WTC11 (cell line): ENCODE measurements around the gene SLC39A3. TPM values are rescaled to one million over a fixed set of nuclear protein-coding genes. Genes with fewer than 3 reads are reported as not detected.

Experiments used
- ATAC-seq: fragments of 200-7000 bp; cut with Tn5 transposase; 2 replicates; pipeline ENCODE4 v1.10.0; 2021; ENCODE audit warnings: mild to moderate bottlenecking, moderate library complexity
- CTCF ChIA-PET: fragments of 300-600 bp; sonication (Branson Sonifier 250); formaldehyde crosslinking; loops from one replicate; lab custom pipeline; 2021; ENCODE audit warnings: antibody characterized with exemption; lab: Charles Lee
- POLR2A ChIA-PET: fragments of 350-600 bp; sonication (Branson Sonifier 250); formaldehyde crosslinking; loops from one replicate; lab custom pipeline; 2021; ENCODE audit warnings: antibody characterized with exemption; lab: Charles Lee
- DNase-seq: peaks from one replicate; pipeline ENCODE4 v3.0.0; 2021; ENCODE audit warnings: low spot score
- H3K27ac Mint-ChIP-seq: 2 replicates; pipeline ENCODE4 v1.8.0; 2021; ENCODE audit warnings: mixed read lengths
- H3K27me3 Mint-ChIP-seq: 2 replicates; pipeline ENCODE4 v1.8.0; 2021; ENCODE audit warnings: low read depth, mild to moderate bottlenecking, moderate library complexity, mixed read lengths
- H3K36me3 Mint-ChIP-seq: 2 replicates; pipeline ENCODE4 v1.8.0; 2021; ENCODE audit warnings: mixed read lengths
- H3K4me1 Mint-ChIP-seq: 2 replicates; pipeline ENCODE4 v1.8.0; 2022; ENCODE audit warnings: mixed read lengths
- H3K4me3 Mint-ChIP-seq: 2 replicates; pipeline ENCODE4 v1.8.0; 2021; ENCODE audit warnings: mild to moderate bottlenecking, moderate library complexity, mixed read lengths
- H3K9me3 Mint-ChIP-seq: 2 replicates; pipeline ENCODE4 v1.8.0; 2021; ENCODE audit warnings: mixed read lengths
- ATF2 ChIP-seq: sonication (generic); formaldehyde crosslinking; IDR thresholded peaks from 2 replicates; pipeline ENCODE4 v1.8.1; 2022; ENCODE audit warnings: low read depth, missing genetic modification reagents, borderline replicate concordance
- CREB1 ChIP-seq: sonication (generic); formaldehyde crosslinking; IDR thresholded peaks from 2 replicates; pipeline ENCODE4 v1.8.0; 2023; ENCODE audit warnings: mild to moderate bottlenecking, missing genetic modification reagents
- E2F1 ChIP-seq: sonication (generic); formaldehyde crosslinking; IDR thresholded peaks from 2 replicates; pipeline ENCODE4 v1.8.0; 2022; ENCODE audit warnings: mild to moderate bottlenecking, missing genetic modification reagents
- FOXJ3 ChIP-seq: sonication (generic); formaldehyde crosslinking; IDR thresholded peaks from 2 replicates; pipeline ENCODE4 v1.9.0; 2021; ENCODE audit warnings: missing genetic modification reagents, mild to moderate bottlenecking, borderline replicate concordance
- FOXK1 ChIP-seq: sonication (generic); formaldehyde crosslinking; IDR thresholded peaks from 2 replicates; pipeline ENCODE4 v1.8.0; 2022; ENCODE audit warnings: mild to moderate bottlenecking, moderate library complexity, missing genetic modification reagents
- KAT7 ChIP-seq: sonication (generic); formaldehyde crosslinking; IDR thresholded peaks from 2 replicates; pipeline ENCODE4 v1.8.1; 2023; ENCODE audit warnings: missing genetic modification reagents, mild to moderate bottlenecking, borderline replicate concordance
- NFATC4 ChIP-seq: fragments of 250-450 bp; sonication (Bioruptor Pico); IDR thresholded peaks from 2 replicates; pipeline ENCODE4 v1.9.0; 2021; ENCODE audit warnings: mild to moderate bottlenecking
- NFE2L1 ChIP-seq: sonication (generic); formaldehyde crosslinking; IDR thresholded peaks from 2 replicates; pipeline ENCODE4 v1.8.1; 2023; ENCODE audit warnings: missing genetic modification reagents
- NFYB ChIP-seq: sonication (generic); formaldehyde crosslinking; conservative IDR thresholded peaks from 2 replicates; pipeline ENCODE4 v1.8.0; 2022; ENCODE audit warnings: low read depth, missing genetic modification reagents
- NR1H2 ChIP-seq: sonication (generic); formaldehyde crosslinking; IDR thresholded peaks from 2 replicates; pipeline ENCODE4 v1.9.0; 2021; ENCODE audit warnings: mild to moderate bottlenecking, moderate library complexity, missing genetic modification reagents
- OVOL2 ChIP-seq: fragments of 250-450 bp; sonication (Bioruptor Pico); IDR thresholded peaks from 2 replicates; pipeline ENCODE4 v1.9.0; 2021; ENCODE audit warnings: mild to moderate bottlenecking, borderline replicate concordance
- PREB ChIP-seq: sonication (generic); formaldehyde crosslinking; IDR thresholded peaks from 2 replicates; pipeline ENCODE4 v1.8.1; 2022; ENCODE audit warnings: mild to moderate bottlenecking, missing genetic modification reagents, moderate library complexity, borderline replicate concordance
- RORB ChIP-seq: fragments of 250-450 bp; sonication (Bioruptor Pico); IDR thresholded peaks from 2 replicates; pipeline ENCODE4 v1.9.0; 2021; ENCODE audit warnings: mild to moderate bottlenecking
- TCF7 ChIP-seq: sonication (generic); formaldehyde crosslinking; IDR thresholded peaks from 2 replicates; pipeline ENCODE4 v1.8.0; 2022; ENCODE audit warnings: mild to moderate bottlenecking, low read depth, missing genetic modification reagents, moderate library complexity
- TEAD1 ChIP-seq: sonication (generic); formaldehyde crosslinking; IDR thresholded peaks from 2 replicates; pipeline ENCODE4 v1.8.0; 2022; ENCODE audit warnings: mild to moderate bottlenecking, missing genetic modification reagents
- ZNF121 ChIP-seq: sonication (generic); formaldehyde crosslinking; IDR thresholded peaks from 2 replicates; pipeline ENCODE4 v1.8.0; 2023; ENCODE audit warnings: missing genetic modification reagents
- ZNF138 ChIP-seq: sonication (generic); formaldehyde crosslinking; conservative IDR thresholded peaks from 2 replicates; pipeline ENCODE4 v1.8.1; 2022; ENCODE audit warnings: mild to moderate bottlenecking, moderate library complexity, missing genetic modification reagents
- ZNF232 ChIP-seq: sonication (generic); formaldehyde crosslinking; IDR thresholded peaks from 2 replicates; pipeline ENCODE4 v1.8.0; 2022; ENCODE audit warnings: mild to moderate bottlenecking, missing genetic modification reagents
- ZNF512 ChIP-seq: sonication (generic); formaldehyde crosslinking; IDR thresholded peaks from 2 replicates; pipeline ENCODE4 v1.8.1; 2022; ENCODE audit warnings: missing genetic modification reagents, borderline replicate concordance
- total RNA-seq: library from RNA; stranded (reverse); gene quantifications from 3 replicates; pipeline ENCODE4 v1.2.3, GENCODE V29; 2021
- TF ChIP-seq, protein P1 (sequence below): sonication (generic); formaldehyde crosslinking; IDR thresholded peaks from 2 replicates; pipeline ENCODE4 v1.8.1; 2022; ENCODE audit warnings: mild to moderate bottlenecking, moderate library complexity, missing genetic modification reagents
- TF ChIP-seq, protein P2 (sequence below): fragments of 250-450 bp; sonication (Bioruptor Pico); conservative IDR thresholded peaks from 2 replicates; pipeline ENCODE4 v1.9.0; 2021; ENCODE audit warnings: mild to moderate bottlenecking

Gene SLC39A3
- total RNA-seq, 1 experiment from 2014 or later, result 38.0 TPM

GRCh38 chr19:2769218-2769617 lies 29.4 kb upstream of the SLC39A3 start:
- DNase-seq (no peak), ATAC-seq (no peak)
- POLR2A ChIA-PET, result no interaction called here
- no peak overlapping the region for H3K4me3 Mint-ChIP-seq
- no peaks in the 10 kb centered on the region for H3K4me1 Mint-ChIP-seq
- no peaks in the 10 kb centered on the region for H3K27me3 Mint-ChIP-seq
- no peak overlapping the region for H3K27ac Mint-ChIP-seq
- peaks cover 7% of the 10 kb centered on the region; the same call in 1 of the 2 replicates for H3K36me3 Mint-ChIP-seq
- TF ChIP-seq FOXJ3 (CRISPR knock-in tag), result no peak
- no peak for TF ChIP-seq RORB (CRISPR knock-in tag)
- no peak for TF ChIP-seq FOXK1
- TF ChIP-seq OVOL2 (CRISPR knock-in tag), result no peak
- no peak for TF ChIP-seq KAT7 (CRISPR knock-in tag)
- TF ChIP-seq NFYB (CRISPR knock-in tag), result no peak
- TF ChIP-seq NR1H2 (CRISPR knock-in tag), result no peak
- no peak for TF ChIP-seq E2F1 (CRISPR knock-in tag)
- TF ChIP-seq NFATC4 (CRISPR knock-in tag), result no peak
- TF ChIP-seq, protein P1, sequence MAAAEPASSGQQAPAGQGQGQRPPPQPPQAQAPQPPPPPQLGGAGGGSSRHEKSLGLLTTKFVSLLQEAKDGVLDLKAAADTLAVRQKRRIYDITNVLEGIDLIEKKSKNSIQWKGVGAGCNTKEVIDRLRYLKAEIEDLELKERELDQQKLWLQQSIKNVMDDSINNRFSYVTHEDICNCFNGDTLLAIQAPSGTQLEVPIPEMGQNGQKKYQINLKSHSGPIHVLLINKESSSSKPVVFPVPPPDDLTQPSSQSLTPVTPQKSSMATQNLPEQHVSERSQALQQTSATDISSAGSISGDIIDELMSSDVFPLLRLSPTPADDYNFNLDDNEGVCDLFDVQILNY, result no peak
- TF ChIP-seq, protein P2, sequence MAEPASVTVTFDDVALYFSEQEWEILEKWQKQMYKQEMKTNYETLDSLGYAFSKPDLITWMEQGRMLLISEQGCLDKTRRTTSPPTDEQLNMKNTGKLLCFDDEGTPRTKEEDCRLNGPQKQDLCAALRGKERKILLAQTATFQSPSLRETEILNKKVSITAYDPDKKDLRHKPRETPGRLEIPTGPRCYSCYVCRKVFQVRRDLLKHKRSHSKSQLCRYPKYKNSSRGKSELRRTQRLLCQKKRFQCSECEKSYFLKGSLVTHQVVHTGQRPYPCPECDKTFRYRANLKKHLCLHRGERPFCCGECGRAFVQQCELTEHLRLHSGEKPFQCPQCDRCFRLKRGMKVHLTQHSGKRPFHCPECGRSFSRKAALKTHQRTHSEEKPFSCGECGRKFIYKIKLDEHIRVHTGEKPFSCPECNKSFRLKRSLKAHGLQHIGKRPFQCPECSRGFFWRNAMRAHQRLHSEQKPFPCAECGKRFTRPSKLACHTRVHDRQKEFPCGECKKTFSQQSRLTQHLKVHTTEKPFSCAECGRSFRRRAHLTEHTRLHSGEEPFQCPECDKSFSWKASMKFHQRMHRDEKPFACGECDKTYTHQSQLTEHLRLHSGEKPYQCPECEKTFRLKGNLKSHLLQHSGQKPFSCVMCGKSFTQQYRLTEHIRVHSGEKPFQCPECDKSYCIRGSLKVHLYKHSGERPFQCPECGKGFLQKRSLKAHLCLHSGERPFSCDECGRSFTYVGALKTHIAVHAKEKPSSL (CRISPR knock-in tag), result no peak
- TF ChIP-seq ZNF512 (CRISPR knock-in tag), result no peak
- no peak for TF ChIP-seq PREB (CRISPR knock-in tag)
- CTCF ChIA-PET, result interaction anchor here (0.5 to 1.0 kb wide), 2 partner anchors 41 to 323 kb away, joined by 3 read pairs; no protein-coding TSS in a partner anchor
- H3K9me3 Mint-ChIP-seq, result no peaks in the 10 kb centered on the region

DNA sequence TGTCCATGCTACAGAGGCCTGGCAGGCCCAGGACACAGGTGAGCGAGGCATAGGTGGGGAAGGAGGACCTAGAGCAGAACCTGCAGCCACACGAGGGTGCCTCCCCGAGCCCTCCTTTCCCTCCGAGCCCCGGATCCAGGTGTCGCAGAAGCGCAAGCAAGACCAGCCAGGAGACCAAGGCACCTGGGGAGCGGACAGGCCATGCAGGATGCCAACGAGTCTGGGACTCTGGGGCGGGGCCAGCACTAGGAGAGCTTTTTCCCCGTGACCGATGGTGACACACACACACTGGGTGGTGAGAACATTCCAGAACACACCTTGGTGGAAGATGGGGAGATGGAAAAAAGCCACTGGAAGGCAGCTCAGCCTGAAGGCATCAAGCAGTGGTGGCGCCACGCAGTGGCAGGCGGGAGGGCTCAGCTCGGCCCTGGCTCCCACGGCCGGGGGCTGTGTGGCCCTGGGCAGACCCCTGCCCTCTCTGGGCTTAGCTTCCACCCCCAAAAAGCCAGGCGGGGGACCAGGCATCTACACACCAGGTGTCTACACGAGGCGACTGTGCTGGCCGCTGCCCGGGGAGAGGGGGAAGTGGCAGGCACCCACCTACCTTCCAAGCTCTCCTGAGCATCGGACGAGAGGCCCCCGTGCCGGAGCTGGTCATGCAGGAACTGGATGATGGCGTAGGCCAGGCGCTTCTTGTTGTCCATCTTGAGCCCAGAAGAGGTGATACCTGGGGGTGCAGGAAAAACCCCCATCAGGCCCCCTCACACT lies 28.7 kb upstream of the SLC39A3 start:
- no peaks in the 10 kb centered on the region for H3K9me3 Mint-ChIP-seq
- H3K4me1 Mint-ChIP-seq, result no peaks in the 10 kb centered on the region
- no peaks in the 10 kb centered on the region for H3K27me3 Mint-ChIP-seq
- no peak for DNase-seq
- ChIA-PET CTCF (interaction anchor here (0.5 to 1.0 kb wide), 3 partner anchors 41 to 323 kb away, joined by 3 to 4 read pairs (median 3); no protein-coding TSS in a partner anchor), POLR2A (no interaction called here)
- H3K27ac Mint-ChIP-seq, result no peak overlapping the region
- no peak for ATAC-seq
- peaks cover 11% of the 10 kb centered on the region; the same call in 1 of the 2 replicates for H3K36me3 Mint-ChIP-seq
- TF ChIP-seq TEAD1 (CRISPR knock-in tag) (no peak), CREB1 (CRISPR knock-in tag) (no peak), ZNF121 (CRISPR knock-in tag) (no peak), NR1H2 (CRISPR knock-in tag) (no peak), TCF7 (no peak), RORB (CRISPR knock-in tag) (no peak), ZNF232 (CRISPR knock-in tag) (no peak), ATF2 (CRISPR knock-in tag) (no peak), NFE2L1 (CRISPR knock-in tag) (no peak), ZNF138 (CRISPR knock-in tag) (no peak)
- H3K4me3 Mint-ChIP-seq, result no peak overlapping the region
